Neural progenitor cell (in vitro differentiated cells): ENCODE data around the gene ANKRD39.
"Not testable (repeated sequence)": the region's sequence is repeated elsewhere in the genome, so short reads cannot be mapped to it uniquely, and the experiment has no call there.

ENCODE experiments used
- CTCF ChIP-seq: fragments of 200-600 bp; sonication (generic); IDR thresholded peaks from 2 replicates; pipeline ENCODE4 v1.5.1; 2017; ENCODE audit warnings: antibody characterized with exemption, mild to moderate bottlenecking
- EZH2 ChIP-seq: fragments of 200-600 bp; sonication (generic); IDR thresholded peaks from 2 replicates; pipeline ENCODE4 v1.6.1; 2017; ENCODE audit warnings: antibody characterized with exemption, mild to moderate bottlenecking, moderate library complexity
- EZH2phosphoT487 ChIP-seq: fragments of 200-600 bp; sonication (generic); IDR thresholded peaks from 2 replicates; pipeline ENCODE4 v1.6.1; 2017; ENCODE audit warnings: antibody characterized with exemption

GRCh38 chr2:96889502-96889901 is 31.7 kb upstream of the ANKRD39 start:
- not testable (repeated sequence) for TF ChIP-seq CTCF, EZH2phosphoT487, EZH2
